Measurements from ENCODE around the gene SEC24B. TPM values are rescaled to one million over a fixed set of nuclear protein-coding genes. Genes with fewer than 3 reads are reported as not detected.
"Not testable (repeated sequence)": the region's sequence is repeated elsewhere in the genome, so short reads cannot be mapped to it uniquely, and the experiment has no call there.

SEC24B gene
- total and polyA plus RNA-seq, 2 experiments from 2014 or later, result 17.2 to 28.3 TPM

GRCh38 chr4:109511414-109511813 is 77.8 kb downstream of the SEC24B start:
- no peak overlapping the region for H3K4me2 ChIP-seq
- no peaks in the 10 kb centered on the region for H3K79me2 ChIP-seq
- no peak overlapping the region for H3K27ac ChIP-seq
- no peaks in the 10 kb centered on the region for H3K9me3 ChIP-seq (ENCODE audit: low read depth)
- H3K9me2 ChIP-seq (replicated peaks; ENCODE audit: insufficient read depth), result no peaks in the 10 kb centered on the region
- H4K20me1 ChIP-seq (ENCODE audit: insufficient read depth, poor library complexity, severe bottlenecking), result no peaks in the 10 kb centered on the region
- H3K4me3 ChIP-seq, result no peak overlapping the region
- no peak for DNase-seq (ENCODE audit: low spot score)
- no peak overlapping the region for H2AFZ ChIP-seq
- no peaks in the 10 kb centered on the region for H3K36me3 ChIP-seq (replicated peaks; ENCODE audit: insufficient read depth, low read depth)
- H3K27me3 ChIP-seq, result no peaks in the 10 kb centered on the region
- 71% methylated on average over 2 of the region's 2 CpGs for WGBS (ENCODE audit: low lambda C conversion rate, missing lambda C conversion rate)
- TF ChIP-seq CTCF (IDR thresholded peaks at IDR 0.05; ENCODE audit: poor library complexity) (no peak), EZH2 (IDR thresholded peaks at IDR 0.05; ENCODE audit: borderline replicate concordance) (no peak), EZH2phosphoT487 (IDR thresholded peaks at IDR 0.05; ENCODE audit: low read depth, severe bottlenecking, unreplicated experiment) (no peak)
- no peaks in the 10 kb centered on the region for H3K4me1 ChIP-seq (ENCODE audit: insufficient read depth)

DNA sequence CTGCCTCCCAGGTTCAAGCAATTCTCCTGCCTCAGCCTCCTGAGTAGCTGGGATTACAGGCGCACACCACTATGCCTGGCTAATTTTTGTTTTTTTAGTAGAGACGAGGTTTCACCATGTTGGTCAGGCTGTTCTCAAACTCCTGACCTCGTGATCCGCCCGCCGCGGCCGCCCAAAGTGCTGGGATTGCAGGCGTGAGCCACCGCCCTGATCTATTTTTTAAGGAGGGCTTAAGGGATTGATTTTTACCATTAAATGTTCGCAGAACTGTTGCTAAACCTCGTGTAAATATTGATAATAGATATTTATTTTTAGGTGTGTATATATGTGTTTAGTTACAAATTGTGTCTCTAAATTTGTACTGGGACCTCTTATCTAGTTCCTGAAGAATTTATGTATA is 79.8 kb downstream of the SEC24B start:
- H3K27me3 ChIP-seq; H3K4me2 ChIP-seq; H3K9me2 ChIP-seq (replicated peaks; ENCODE audit: insufficient read depth); H3K36me3 ChIP-seq (replicated peaks; ENCODE audit: insufficient read depth, low read depth); H3K9me3 ChIP-seq (ENCODE audit: low read depth); H3K4me1 ChIP-seq (ENCODE audit: insufficient read depth); H3K27ac ChIP-seq; H3K79me2 ChIP-seq; H4K20me1 ChIP-seq (ENCODE audit: insufficient read depth, poor library complexity, severe bottlenecking); H3K4me3 ChIP-seq; DNase-seq (ENCODE audit: low spot score); H2AFZ ChIP-seq: not testable (repeated sequence)
- 93% methylated on average over 12 of the region's 12 CpGs for WGBS (ENCODE audit: low lambda C conversion rate, missing lambda C conversion rate)

DNA sequence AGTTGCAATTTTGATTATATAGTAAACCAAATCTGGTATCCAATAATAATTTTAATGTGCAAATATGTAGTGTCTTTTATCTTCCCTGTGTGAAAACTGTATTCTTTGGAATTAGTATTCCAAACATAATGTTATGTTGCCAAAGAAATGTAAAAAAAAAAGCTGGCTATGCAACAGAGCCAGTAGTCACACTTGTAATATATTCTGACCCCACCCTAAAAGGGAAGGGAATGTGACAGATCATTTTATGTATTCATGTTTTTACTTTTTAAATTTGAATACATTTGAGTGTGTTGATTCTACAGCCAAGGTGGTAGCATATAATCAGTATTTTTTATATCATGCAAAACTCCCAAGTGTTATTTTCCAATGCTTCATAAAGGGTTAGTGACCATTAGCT is 98.6 kb downstream of the SEC24B start:
- Histone ChIP-seq H3K79me2 (no peaks in the 10 kb centered on the region), H4K20me1 (ENCODE audit: insufficient read depth, poor library complexity, severe bottlenecking) (no peaks in the 10 kb centered on the region), H3K36me3 (replicated peaks; ENCODE audit: insufficient read depth, low read depth) (no peaks in the 10 kb centered on the region), H3K9me2 (replicated peaks; ENCODE audit: insufficient read depth) (no peaks in the 10 kb centered on the region), H3K9me3 (ENCODE audit: low read depth) (no peaks in the 10 kb centered on the region), H3K4me1 (ENCODE audit: insufficient read depth) (no peaks in the 10 kb centered on the region), H3K27ac (no peak overlapping the region), H3K27me3 (no peaks in the 10 kb centered on the region), H2AFZ (no peak overlapping the region), H3K4me3 (no peak overlapping the region), H3K4me2 (no peak overlapping the region)
- DNase-seq (ENCODE audit: low spot score), result no peak
- TF ChIP-seq EZH2 (IDR thresholded peaks at IDR 0.05; ENCODE audit: borderline replicate concordance) (no peak), EZH2phosphoT487 (IDR thresholded peaks at IDR 0.05; ENCODE audit: low read depth, severe bottlenecking, unreplicated experiment) (no peak)

GRCh38 chr4:109545401-109545800 is 111.8 kb downstream of the SEC24B start:
- no peak for DNase-seq (ENCODE audit: low spot score)
- Histone ChIP-seq H3K27ac (no peak overlapping the region), H2AFZ (no peak overlapping the region), H4K20me1 (ENCODE audit: insufficient read depth, poor library complexity, severe bottlenecking) (no peaks in the 10 kb centered on the region), H3K36me3 (replicated peaks; ENCODE audit: insufficient read depth, low read depth) (no peaks in the 10 kb centered on the region), H3K79me2 (no peaks in the 10 kb centered on the region), H3K4me1 (ENCODE audit: insufficient read depth) (no peaks in the 10 kb centered on the region), H3K9me2 (replicated peaks; ENCODE audit: insufficient read depth) (no peaks in the 10 kb centered on the region), H3K27me3 (no peaks in the 10 kb centered on the region), H3K4me3 (no peak overlapping the region), H3K4me2 (no peak overlapping the region), H3K9me3 (ENCODE audit: low read depth) (no peaks in the 10 kb centered on the region)
- 97% methylated on average over 1 of the region's 1 CpG for WGBS (ENCODE audit: low lambda C conversion rate, missing lambda C conversion rate)
- TF ChIP-seq EZH2phosphoT487 (IDR thresholded peaks at IDR 0.05; ENCODE audit: low read depth, severe bottlenecking, unreplicated experiment) (no peak), CTCF (IDR thresholded peaks at IDR 0.05; ENCODE audit: poor library complexity) (no peak), EZH2 (IDR thresholded peaks at IDR 0.05; ENCODE audit: borderline replicate concordance) (no peak)

All from hepatocyte (in vitro differentiated cells).